ENCODE results near the gene POU6F1. TPM values are rescaled to one million over a fixed set of nuclear protein-coding genes. Genes with fewer than 3 reads are reported as not detected.

Gene POU6F1
- polyA plus RNA-seq, 1 donor from 2014 or later = 12.4 TPM

- H3K9me2 ChIP-seq (ENCODE audit: insufficient read depth, low read length) = no peaks in the 10 kb centered on the region
- H3K4me2 ChIP-seq (ENCODE audit: low read length) = peak overlapping the region; percentile 73
- H3K4me3 ChIP-seq (ENCODE audit: low read length) = peak overlapping the region; percentile 86
- peaks cover 19% of the 10 kb centered on the region for H3K79me2 ChIP-seq (replicated peaks; ENCODE audit: insufficient read depth, low read length)
- peak overlapping the region; percentile 68 for H3K27ac ChIP-seq (ENCODE audit: low read length)
- peak overlapping the region; percentile 88 for H3K9ac ChIP-seq (ENCODE audit: low read length)
- no peaks in the 10 kb centered on the region for H4K20me1 ChIP-seq (ENCODE audit: insufficient read depth)
- no peaks in the 10 kb centered on the region for H3K9me3 ChIP-seq (ENCODE audit: low read length)
- H3K27me3 ChIP-seq (ENCODE audit: insufficient read depth, low read depth, low read length) = no peaks in the 10 kb centered on the region
- TF ChIP-seq SMC3 (conservative IDR thresholded peaks at IDR 0.05; ENCODE audit: poor library complexity) (no peak), POLR2AphosphoS5 (IDR thresholded peaks at IDR 0.05) (no peak), EZH2 (IDR thresholded peaks at IDR 0.05; ENCODE audit: borderline replicate concordance, insufficient read depth, low read length, poor library complexity, severe bottlenecking) (no peak), TAF1 (IDR thresholded peaks at IDR 0.05; ENCODE audit: low read depth) (no peak), CTCF (IDR thresholded peaks at IDR 0.05; ENCODE audit: poor library complexity, severe bottlenecking) (no peak), RAD21 (conservative IDR thresholded peaks at IDR 0.05) (no peak), REST (IDR thresholded peaks at IDR 0.05; ENCODE audit: borderline replicate concordance) (no peak), EP300 (conservative IDR thresholded peaks at IDR 0.05; ENCODE audit: poor library complexity, severe bottlenecking) (no peak), MXI1 (conservative IDR thresholded peaks at IDR 0.05; ENCODE audit: poor library complexity, severe bottlenecking) (no peak)
- no peaks in the 10 kb centered on the region for H3F3A ChIP-seq (ENCODE audit: insufficient read depth, low read length, poor library complexity, severe bottlenecking)
- peak overlapping the region; percentile 83 for H2AFZ ChIP-seq (ENCODE audit: low read depth, low read length)
- H3K36me3 ChIP-seq (ENCODE audit: insufficient read depth, low read length) = no peaks in the 10 kb centered on the region
Observed at GRCh38 chr12:51218607-51219161, 822 bp upstream of the POU6F1 start.

GRCh38 chr12:51217133-51217967 lies 512 bp downstream of the POU6F1 start:
- Histone ChIP-seq H3K27ac (ENCODE audit: low read length) (peak overlapping the region; percentile 68), H3K79me2 (replicated peaks; ENCODE audit: insufficient read depth, low read length) (peaks cover 19% of the 10 kb centered on the region), H3K4me3 (ENCODE audit: low read length) (peak overlapping the region; percentile 86), H3K36me3 (ENCODE audit: insufficient read depth, low read length) (no peaks in the 10 kb centered on the region), H3K4me2 (ENCODE audit: low read length) (peak overlapping the region; percentile 90), H3F3A (ENCODE audit: insufficient read depth, low read length, poor library complexity, severe bottlenecking) (no peaks in the 10 kb centered on the region), H4K20me1 (ENCODE audit: insufficient read depth) (no peaks in the 10 kb centered on the region), H3K9me2 (ENCODE audit: insufficient read depth, low read length) (no peaks in the 10 kb centered on the region), H2AFZ (ENCODE audit: low read depth, low read length) (peak overlapping the region; percentile 10), H3K9me3 (ENCODE audit: low read length) (no peaks in the 10 kb centered on the region), H3K9ac (ENCODE audit: low read length) (peak overlapping the region; percentile 88), H3K27me3 (ENCODE audit: insufficient read depth, low read depth, low read length) (no peaks in the 10 kb centered on the region)
- TF ChIP-seq MXI1 (conservative IDR thresholded peaks at IDR 0.05; ENCODE audit: poor library complexity, severe bottlenecking) = no peak
- peak; percentile 26 for TF ChIP-seq REST (IDR thresholded peaks at IDR 0.05; ENCODE audit: borderline replicate concordance)
- TF ChIP-seq EP300 (conservative IDR thresholded peaks at IDR 0.05; ENCODE audit: poor library complexity, severe bottlenecking) = no peak
- TF ChIP-seq CTCF (IDR thresholded peaks at IDR 0.05; ENCODE audit: poor library complexity, severe bottlenecking) = peak; percentile 42
- TF ChIP-seq TAF1 (IDR thresholded peaks at IDR 0.05; ENCODE audit: low read depth) = no peak
- TF ChIP-seq EZH2 (IDR thresholded peaks at IDR 0.05; ENCODE audit: borderline replicate concordance, insufficient read depth, low read length, poor library complexity, severe bottlenecking) = no peak
- no peak for TF ChIP-seq RAD21 (conservative IDR thresholded peaks at IDR 0.05)
- TF ChIP-seq POLR2AphosphoS5 (IDR thresholded peaks at IDR 0.05) = peak; percentile 10

Data from neural cell (in vitro differentiated cells).